Transverse colon (tissue), 4 donors: Measurements from ENCODE around the gene CHID1. TPM values are rescaled to one million over a fixed set of nuclear protein-coding genes. Genes with fewer than 3 reads are reported as not detected.

Experiments
- DNase-seq: peaks from one replicate; pipeline ENCODE4 v3.0.0-alpha.2; 2019
- H3K27ac ChIP-seq, 4 donors: fragments of 200-600 bp; sonication (generic); 2 replicates each; pipeline ENCODE4 v1.5.1; 2016 to 2018; ENCODE audit warnings: inconsistent platforms in 4 of 4
- H3K27me3 ChIP-seq: fragments of 200-600 bp; sonication (generic); 2 replicates; pipeline ENCODE4 v1.5.1; 2017; ENCODE audit warnings: inconsistent platforms
- H3K36me3 ChIP-seq, 4 donors: fragments of 200-600 bp; sonication (generic); 2 replicates each; pipeline ENCODE4 v1.5.1; 2017 to 2019; ENCODE audit warnings: inconsistent platforms in 4 of 4
- H3K4me1 ChIP-seq, 4 donors: fragments of 200-600 bp; sonication (generic); 2 replicates each; pipeline ENCODE4 v1.5.1; 2017 to 2020; ENCODE audit warnings: inconsistent platforms in 4 of 4
- H3K4me3 ChIP-seq, 4 donors: fragments of 200-600 bp; sonication (generic); 1 replicate in 1 of 4; 2 replicates in 3 of 4; pipeline versions ENCODE4 v1.5.1 to v1.6.1; 2017 to 2019; ENCODE audit warnings: inconsistent platforms in 4 of 4
- H3K9me3 ChIP-seq, 2 donors: fragments of 200-600 bp; sonication (generic); 2 replicates each; pipeline ENCODE4 v1.5.1; 2017 to 2019; ENCODE audit warnings: inconsistent platforms in 2 of 2
- EP300 ChIP-seq: sonication (generic); formaldehyde crosslinking; IDR thresholded peaks from one replicate; pipeline ENCODE4 v1.6.1; 2017; ENCODE audit warnings: antibody characterized with exemption, low read depth
- POLR2A ChIP-seq: fragments of 450-650 bp; IDR thresholded peaks from one replicate; pipeline ENCODE4 v1.6.1; 2016; ENCODE audit warnings: antibody characterized with exemption, mild to moderate bottlenecking, moderate library complexity
- POLR2AphosphoS5 ChIP-seq, 3 donors: sonication (generic); formaldehyde crosslinking; IDR thresholded peaks; one replicate each; pipeline ENCODE4 v1.6.1; 2016; ENCODE audit warnings: antibody characterized with exemption in 3 of 3
- WGBS, 2 donors: methylation state at CpG; one replicate each; pipeline ENCODE4 v1.1.5; 2018; ENCODE audit warnings: low coverage in 1 of 2; 5-methylcytosine and 5-hydroxymethylcytosine counted together
- in situ Hi-C, 4 donors: fragments of 200-750 bp; cut with MboI; loops; one replicate each; pipeline versions ENCODE4 v1.15.0 to v1.15.1; 2017; ENCODE audit warnings: low sequenced_read_pairs in 3 of 4, low pct_ligation_motif_present in 1 of 4, low pct_unique_long_range_greater_than_20kb in 1 of 4
- intact Hi-C: fragments of 100-400 bp; cut with DNase I; formaldehyde crosslinking; loops from one replicate; pipeline ENCODE4 v1.15.1; 2023; ENCODE audit warnings: low total_unique reads
- total RNA-seq, 4 donors: library from RNA; depleted of rRNA; stranded (reverse); fragments of >200 nt; gene quantifications; one replicate each; pipeline ENCODE4 v1.1.0, GENCODE V29; 2016
- TF ChIP-seq, protein P1 (sequence below), 5 experiments: fragments of 200-600 bp in 3 of 5; fragments of 450-650 bp in 2 of 5; sonication (generic) in 3 of 5; IDR thresholded peaks; 1 replicate in 2 of 5; 2 replicates in 3 of 5; pipeline ENCODE4 v1.5.1; 2016 to 2017; ENCODE audit warnings: antibody characterized with exemption in 5 of 5, inconsistent platforms in 3 of 5, mild to moderate bottlenecking in 2 of 5, moderate library complexity in 1 of 5

CHID1 gene
- total RNA-seq, 4 donors from 2014 or later = 15.3 to 58.2 (median 41.4) TPM

DNA sequence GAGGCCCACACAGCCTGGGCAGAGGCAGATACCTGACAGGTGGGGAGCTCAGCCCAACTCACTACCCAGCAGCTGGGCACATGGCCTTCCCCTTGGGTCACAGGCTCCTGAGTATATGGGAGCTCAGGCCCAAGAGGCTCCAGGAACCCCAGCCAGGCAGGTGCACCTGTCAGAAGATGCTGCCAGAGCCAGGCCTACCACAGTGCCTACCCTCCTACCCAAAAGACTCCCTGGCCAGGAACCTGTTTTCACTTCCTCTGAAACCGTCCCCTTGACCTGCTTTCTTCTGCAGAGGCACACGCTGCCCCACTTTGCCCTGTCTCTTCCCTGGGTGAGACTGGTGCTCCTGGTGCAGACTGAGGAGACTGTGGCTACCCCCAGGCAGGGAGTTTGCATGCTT, 2.9 kb downstream of the CHID1 start:
- H3K9me3 ChIP-seq = no peaks in the 10 kb centered on the region
- in situ Hi-C loops = loop anchor here in 1 of 4 donors (25.0 kb wide), 1 partner anchor 130 kb away; the partner anchor contains the start of gene MUC6
- H3K4me3 ChIP-seq = no peak overlapping the region
- H3K36me3 ChIP-seq = peaks cover 0 to 10% (median 6%) of the 10 kb centered on the region in 4 donors
- intact Hi-C loops = no loop called here
- no peak for DNase-seq
- WGBS, 2 donors = 95% methylated on average over 2 of the region's 2 CpGs; no CpG with 5 or more reads in 1 of the 2 donors
- no peak overlapping the region for H3K27ac ChIP-seq
- TF ChIP-seq POLR2A (no peak), POLR2AphosphoS5 (IDR thresholded peaks at IDR 0.05) (no peak)
- TF ChIP-seq, protein P1, sequence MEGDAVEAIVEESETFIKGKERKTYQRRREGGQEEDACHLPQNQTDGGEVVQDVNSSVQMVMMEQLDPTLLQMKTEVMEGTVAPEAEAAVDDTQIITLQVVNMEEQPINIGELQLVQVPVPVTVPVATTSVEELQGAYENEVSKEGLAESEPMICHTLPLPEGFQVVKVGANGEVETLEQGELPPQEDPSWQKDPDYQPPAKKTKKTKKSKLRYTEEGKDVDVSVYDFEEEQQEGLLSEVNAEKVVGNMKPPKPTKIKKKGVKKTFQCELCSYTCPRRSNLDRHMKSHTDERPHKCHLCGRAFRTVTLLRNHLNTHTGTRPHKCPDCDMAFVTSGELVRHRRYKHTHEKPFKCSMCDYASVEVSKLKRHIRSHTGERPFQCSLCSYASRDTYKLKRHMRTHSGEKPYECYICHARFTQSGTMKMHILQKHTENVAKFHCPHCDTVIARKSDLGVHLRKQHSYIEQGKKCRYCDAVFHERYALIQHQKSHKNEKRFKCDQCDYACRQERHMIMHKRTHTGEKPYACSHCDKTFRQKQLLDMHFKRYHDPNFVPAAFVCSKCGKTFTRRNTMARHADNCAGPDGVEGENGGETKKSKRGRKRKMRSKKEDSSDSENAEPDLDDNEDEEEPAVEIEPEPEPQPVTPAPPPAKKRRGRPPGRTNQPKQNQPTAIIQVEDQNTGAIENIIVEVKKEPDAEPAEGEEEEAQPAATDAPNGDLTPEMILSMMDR (IDR thresholded peaks at IDR 0.05) = no peak
- no peaks in the 10 kb centered on the region for H3K27me3 ChIP-seq
- H3K4me1 ChIP-seq = peaks cover 12 to 17% (median 15%) of the 10 kb centered on the region in 4 donors

DNA sequence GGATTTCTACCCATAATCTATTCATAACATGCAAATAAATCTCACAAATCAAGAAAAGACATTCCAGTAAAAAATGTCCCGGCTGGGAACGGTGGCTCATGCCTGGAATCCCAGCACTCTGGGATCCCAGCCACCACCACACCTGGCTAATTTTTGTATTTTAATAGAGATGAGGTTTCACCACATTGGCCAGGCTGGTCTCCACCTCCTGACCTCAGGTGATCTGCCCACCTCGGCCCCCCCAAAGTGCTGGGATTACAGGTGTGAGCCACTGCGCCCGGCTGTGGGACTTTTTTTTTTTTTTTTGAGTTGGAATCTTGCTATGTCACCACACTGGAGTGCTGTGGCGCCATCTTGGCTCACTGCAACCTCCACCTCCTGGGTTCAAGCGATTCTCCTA, 4.7 kb downstream of the CHID1 start:
- Histone ChIP-seq H3K27me3 (no peaks in the 10 kb centered on the region), H3K4me3 (no peak overlapping the region), H3K9me3 (no peaks in the 10 kb centered on the region), H3K27ac (no peak overlapping the region), H3K36me3 (peaks cover 0 to 24% (median 12%) of the 10 kb centered on the region in 4 donors), H3K4me1 (peaks cover 7 to 10% (median 9%) of the 10 kb centered on the region in 4 donors)
- DNase-seq = no peak
- TF ChIP-seq POLR2A (no peak), POLR2AphosphoS5 (IDR thresholded peaks at IDR 0.05) (no peak), EP300 (no peak)
- intact Hi-C loops (no loop called here), in situ Hi-C loops (loop anchor here in 1 of 4 donors (25.0 kb wide), 1 partner anchor 131 kb away; the partner anchor contains the start of gene MUC6)
- WGBS, 2 donors = 90% methylated on average over 2 to 7 of the region's 7 CpGs

DNA sequence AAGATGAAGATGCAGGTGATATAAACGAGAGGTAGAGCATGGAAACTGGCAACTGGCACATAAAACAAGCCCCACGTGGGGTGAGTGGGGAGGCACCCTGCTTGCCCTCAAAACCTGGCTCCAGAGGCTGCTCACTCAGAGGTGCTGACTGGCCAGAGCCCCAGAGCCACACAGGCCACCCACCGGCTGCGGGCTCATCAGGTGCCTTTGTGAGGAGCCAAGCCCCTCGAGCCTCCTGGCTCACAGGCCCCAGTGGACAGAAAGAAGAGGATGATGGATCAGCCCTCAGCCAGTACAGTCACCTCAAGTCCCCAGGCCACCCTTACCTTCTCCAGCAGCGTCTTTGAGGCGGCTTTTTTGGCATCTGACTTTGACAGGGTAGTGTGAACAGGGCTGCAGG, 6.2 kb downstream of the CHID1 start:
- Histone ChIP-seq H3K27me3 (no peaks in the 10 kb centered on the region), H3K9me3 (no peaks in the 10 kb centered on the region), H3K36me3 (peaks cover 0 to 30% (median 14%) of the 10 kb centered on the region in 4 donors), H3K27ac (no peak overlapping the region), H3K4me1 (peaks cover 0 to under 1% (median 0%) of the 10 kb centered on the region in 4 donors), H3K4me3 (no peak overlapping the region)
- 93 to 100% methylated on average over 1 to 7 of the region's 7 CpGs for WGBS, 2 donors
- TF ChIP-seq, protein P1 (IDR thresholded peaks at IDR 0.05) = no peak
- TF ChIP-seq POLR2A = no peak
- no peak for TF ChIP-seq EP300
- TF ChIP-seq POLR2AphosphoS5 (IDR thresholded peaks at IDR 0.05) = no peak
- in situ Hi-C loops (loop anchor here in 1 of 4 donors (25.0 kb wide), 1 partner anchor 133 kb away; the partner anchor contains the start of gene MUC6), intact Hi-C loops (no loop called here)
- no peak for DNase-seq

DNA sequence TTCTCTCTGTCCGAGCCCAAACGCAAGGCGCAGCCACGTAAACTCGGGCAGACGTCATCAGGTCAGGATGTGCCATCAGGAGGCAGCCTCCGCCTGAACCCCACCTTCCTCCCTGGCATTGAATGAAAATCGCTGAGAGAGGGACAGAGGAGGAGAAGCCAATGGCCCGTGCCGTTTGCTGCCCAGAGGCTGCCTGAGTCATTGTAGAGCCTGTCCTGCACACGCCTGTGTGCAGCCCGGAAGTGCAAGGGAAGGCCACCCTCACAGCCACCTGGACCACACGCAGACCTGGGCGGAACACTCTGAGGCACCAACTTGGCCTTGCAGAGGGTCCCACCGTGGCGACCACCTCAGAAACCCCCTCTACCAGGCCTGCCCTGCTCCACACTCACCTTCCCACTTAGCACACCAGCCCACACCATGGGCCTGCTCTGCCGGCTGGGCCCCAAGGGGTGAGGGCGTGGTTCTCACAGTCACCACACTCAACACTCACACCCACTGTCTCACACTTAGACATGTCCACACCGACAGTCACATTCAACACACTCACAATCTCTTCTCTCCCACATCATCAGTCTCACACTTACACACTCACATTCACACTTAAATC, 9.1 kb downstream of the CHID1 start:
- intact Hi-C loops = no loop called here
- Histone ChIP-seq H3K4me1 (peaks cover 0 to 4% (median 0%) of the 10 kb centered on the region in 4 donors), H3K9me3 (no peaks in the 10 kb centered on the region), H3K27ac (no peak overlapping the region), H3K27me3 (no peaks in the 10 kb centered on the region), H3K36me3 (peaks cover 0 to 33% (median 15%) of the 10 kb centered on the region in 4 donors), H3K4me3 (no peak overlapping the region)
- in situ Hi-C loops = loop anchor here in 1 of 4 donors (25.0 kb wide), 1 partner anchor 136 kb away; the partner anchor contains the start of gene MUC6
- no peak for DNase-seq
- 92% methylated on average over 19 of the region's 19 CpGs; no CpG with 5 or more reads in 1 of the 2 donors for WGBS, 2 donors
- TF ChIP-seq POLR2AphosphoS5 (IDR thresholded peaks at IDR 0.05) (no peak), EP300 (no peak), POLR2A (no peak)
- TF ChIP-seq, protein P1 (IDR thresholded peaks at IDR 0.05) = no peak
